ENCODE results near the gene NR4A1. TPM values are rescaled to one million over a fixed set of nuclear protein-coding genes. Genes with fewer than 3 reads are reported as not detected.

The NR4A1 gene
- total RNA-seq, 1 donor from 2014 or later = 51.0 TPM

GRCh38 chr12:52038447-52038846 is 12.8 kb upstream of the NR4A1 start:
- no peak for TF ChIP-seq CTCF (conservative IDR thresholded peaks at IDR 0.05)
- Mint-ChIP-seq H3K4me3 (peak overlapping the region; percentile 97), H3K4me1 (peaks cover 48% of the 10 kb centered on the region), H3K27ac (ENCODE audit: unreplicated experiment) (peak overlapping the region; percentile 90), H3K9me3 (no peaks in the 10 kb centered on the region), H3K27me3 (ENCODE audit: low read depth) (peaks cover 6% of the 10 kb centered on the region), H3K36me3 (ENCODE audit: low read depth) (no peaks in the 10 kb centered on the region)
- DNase-seq (ENCODE audit: low read depth, low spot score) = no peak

- no peaks in the 10 kb centered on the region for H3K9me3 Mint-ChIP-seq
- peaks cover 3% of the 10 kb centered on the region for H3K27me3 Mint-ChIP-seq (ENCODE audit: low read depth)
- no peak overlapping the region for H3K27ac Mint-ChIP-seq (ENCODE audit: unreplicated experiment)
- no peak for DNase-seq (ENCODE audit: low read depth, low spot score)
- H3K36me3 Mint-ChIP-seq (ENCODE audit: low read depth) = no peaks in the 10 kb centered on the region
- H3K4me1 Mint-ChIP-seq = peaks cover 50% of the 10 kb centered on the region
- H3K4me3 Mint-ChIP-seq = peak overlapping the region; percentile 69
- no peak for TF ChIP-seq CTCF (conservative IDR thresholded peaks at IDR 0.05)
Measured at GRCh38 chr12:52041035-52041434, 10.2 kb upstream of the NR4A1 start.

GRCh38 chr12:52041695-52042123 is 9.5 kb upstream of the NR4A1 start:
- H3K27me3 Mint-ChIP-seq (ENCODE audit: low read depth) = no peaks in the 10 kb centered on the region
- H3K9me3 Mint-ChIP-seq = no peaks in the 10 kb centered on the region
- H3K36me3 Mint-ChIP-seq (ENCODE audit: low read depth) = no peaks in the 10 kb centered on the region
- peaks cover 51% of the 10 kb centered on the region for H3K4me1 Mint-ChIP-seq
- no peak overlapping the region for H3K4me3 Mint-ChIP-seq
- no peak for DNase-seq (ENCODE audit: low read depth, low spot score)
- no peak overlapping the region for H3K27ac Mint-ChIP-seq (ENCODE audit: unreplicated experiment)
- TF ChIP-seq CTCF (conservative IDR thresholded peaks at IDR 0.05) = no peak

- TF ChIP-seq CTCF (conservative IDR thresholded peaks at IDR 0.05) = no peak
- H3K27ac Mint-ChIP-seq (ENCODE audit: unreplicated experiment) = no peak overlapping the region
- no peak overlapping the region for H3K4me3 Mint-ChIP-seq
- no peak for DNase-seq (ENCODE audit: low read depth, low spot score)
- no peaks in the 10 kb centered on the region for H3K9me3 Mint-ChIP-seq
- no peaks in the 10 kb centered on the region for H3K36me3 Mint-ChIP-seq (ENCODE audit: low read depth)
- H3K4me1 Mint-ChIP-seq = peaks cover 47% of the 10 kb centered on the region
- H3K27me3 Mint-ChIP-seq (ENCODE audit: low read depth) = no peaks in the 10 kb centered on the region
Measured at GRCh38 chr12:52042706-52043385, 8.4 kb upstream of the NR4A1 start.

- H3K27me3 Mint-ChIP-seq (ENCODE audit: low read depth) = no peaks in the 10 kb centered on the region
Measured at GRCh38 chr12:52043386-52044212, 7.6 kb upstream of the NR4A1 start.

More at GRCh38 chr12:52043386-52044212, 7.6 kb upstream of the NR4A1 start:
- TF ChIP-seq CTCF (conservative IDR thresholded peaks at IDR 0.05) = no peak
- Mint-ChIP-seq H3K4me1 (peaks cover 42% of the 10 kb centered on the region), H3K27ac (ENCODE audit: unreplicated experiment) (peak overlapping the region; percentile 83), H3K9me3 (no peaks in the 10 kb centered on the region), H3K4me3 (no peak overlapping the region), H3K36me3 (ENCODE audit: low read depth) (no peaks in the 10 kb centered on the region)
- no peak for DNase-seq (ENCODE audit: low read depth, low spot score)

Measured in neural crest cell (in vitro differentiated cells).